EH (cell line): ENCODE measurements around the gene CYP8B1.

Experiments
- DNase-seq: peaks from one replicate; pipeline ENCODE4 v3.0.0-alpha.2; 2015; ENCODE audit warnings: low read depth

Gene CYP8B1

GRCh38 chr3:42823351-42823750 lies 52.3 kb downstream of the CYP8B1 start:
- DNase-seq: no peak

GRCh38 chr3:42822828-42823227 lies 52.9 kb downstream of the CYP8B1 start:
- no peak for DNase-seq
